A549 (cell line): ENCODE results near the gene MVB12B.

Experiments used
- CBX8 ChIP-seq: fragments of 200-600 bp; sonication (generic); IDR thresholded peaks from 2 replicates; pipeline ENCODE4 v1.6.1; 2016
- EP300 ChIP-seq, 2 experiments: fragments of >200 bp; sonication (Bioruptor Twin); formaldehyde crosslinking; IDR thresholded peaks; 2 replicates in 1 of 2; 3 replicates in 1 of 2; pipeline ENCODE4 v1.6.1; 2016 to 2017
- KDM5A ChIP-seq: fragments of 200-600 bp; sonication (generic); IDR thresholded peaks from 2 replicates; pipeline ENCODE4 v1.6.1; 2016; ENCODE audit warnings: antibody characterized with exemption, mild to moderate bottlenecking
- NFE2L2 ChIP-seq: fragments of 150-350 bp; conservative IDR thresholded peaks from 2 replicates; pipeline ENCODE4 v1.6.1; 2014; ENCODE audit warnings: low read length
- POLR2A ChIP-seq: IDR thresholded peaks from 2 replicates; pipeline ENCODE4 v1.6.1; 2012; ENCODE audit warnings: mild to moderate bottlenecking, low read length
- POLR2AphosphoS2 ChIP-seq: conservative IDR thresholded peaks from 2 replicates; pipeline ENCODE4 v1.6.1; 2012; ENCODE audit warnings: low read length, improper control_type of control experiment, inconsistent platforms
- SMC3 ChIP-seq: fragments of >200 bp; sonication (Bioruptor Twin); formaldehyde crosslinking; IDR thresholded peaks from 3 replicates; pipeline ENCODE4 v1.6.1; 2018; ENCODE audit warnings: inconsistent platforms
- TF ChIP-seq, protein P1 (sequence below): fragments of >200 bp; sonication (Bioruptor Twin); formaldehyde crosslinking; IDR thresholded peaks from 3 replicates; pipeline ENCODE4 v1.5.1; 2016
- TF ChIP-seq, protein P2 (sequence below): fragments of 450-650 bp; IDR thresholded peaks from 2 replicates; pipeline ENCODE4 v1.6.1; 2014; ENCODE audit warnings: antibody characterized with exemption

DNA sequence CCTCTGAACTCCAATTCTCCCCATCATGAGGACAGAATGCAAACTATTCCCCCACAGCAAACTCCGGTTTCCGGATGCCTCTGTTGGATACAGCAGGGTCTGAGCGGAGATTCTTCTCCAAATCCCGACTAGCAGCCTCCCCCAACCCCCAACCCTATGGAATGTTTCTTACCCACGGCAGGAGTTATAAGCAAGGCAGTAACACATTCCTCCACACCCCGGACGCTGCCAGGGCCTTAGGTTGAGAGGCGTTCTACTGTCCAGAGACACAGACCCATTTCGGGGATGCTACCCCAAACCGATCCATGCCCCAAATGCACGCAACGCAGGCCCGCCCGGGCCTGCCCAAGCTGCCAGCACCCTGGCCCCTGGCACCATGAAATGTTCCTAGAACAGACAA is 201.5 kb downstream of the MVB12B start:
- no peak for TF ChIP-seq EP300 (IDR thresholded peaks at IDR 0.05)
- TF ChIP-seq SMC3: no peak
- TF ChIP-seq NFE2L2: no peak
- TF ChIP-seq POLR2A: no peak
- no peak for TF ChIP-seq POLR2AphosphoS2
- no peak for TF ChIP-seq KDM5A
- TF ChIP-seq, protein P1, sequence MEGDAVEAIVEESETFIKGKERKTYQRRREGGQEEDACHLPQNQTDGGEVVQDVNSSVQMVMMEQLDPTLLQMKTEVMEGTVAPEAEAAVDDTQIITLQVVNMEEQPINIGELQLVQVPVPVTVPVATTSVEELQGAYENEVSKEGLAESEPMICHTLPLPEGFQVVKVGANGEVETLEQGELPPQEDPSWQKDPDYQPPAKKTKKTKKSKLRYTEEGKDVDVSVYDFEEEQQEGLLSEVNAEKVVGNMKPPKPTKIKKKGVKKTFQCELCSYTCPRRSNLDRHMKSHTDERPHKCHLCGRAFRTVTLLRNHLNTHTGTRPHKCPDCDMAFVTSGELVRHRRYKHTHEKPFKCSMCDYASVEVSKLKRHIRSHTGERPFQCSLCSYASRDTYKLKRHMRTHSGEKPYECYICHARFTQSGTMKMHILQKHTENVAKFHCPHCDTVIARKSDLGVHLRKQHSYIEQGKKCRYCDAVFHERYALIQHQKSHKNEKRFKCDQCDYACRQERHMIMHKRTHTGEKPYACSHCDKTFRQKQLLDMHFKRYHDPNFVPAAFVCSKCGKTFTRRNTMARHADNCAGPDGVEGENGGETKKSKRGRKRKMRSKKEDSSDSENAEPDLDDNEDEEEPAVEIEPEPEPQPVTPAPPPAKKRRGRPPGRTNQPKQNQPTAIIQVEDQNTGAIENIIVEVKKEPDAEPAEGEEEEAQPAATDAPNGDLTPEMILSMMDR: no peak
- TF ChIP-seq, protein P2, sequence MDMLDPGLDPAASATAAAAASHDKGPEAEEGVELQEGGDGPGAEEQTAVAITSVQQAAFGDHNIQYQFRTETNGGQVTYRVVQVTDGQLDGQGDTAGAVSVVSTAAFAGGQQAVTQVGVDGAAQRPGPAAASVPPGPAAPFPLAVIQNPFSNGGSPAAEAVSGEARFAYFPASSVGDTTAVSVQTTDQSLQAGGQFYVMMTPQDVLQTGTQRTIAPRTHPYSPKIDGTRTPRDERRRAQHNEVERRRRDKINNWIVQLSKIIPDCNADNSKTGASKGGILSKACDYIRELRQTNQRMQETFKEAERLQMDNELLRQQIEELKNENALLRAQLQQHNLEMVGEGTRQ: no peak
- no peak for TF ChIP-seq CBX8
